ENCODE results near the gene CD320. TPM values are rescaled to one million over a fixed set of nuclear protein-coding genes. Genes with fewer than 3 reads are reported as not detected.
"Not testable (repeated sequence)": the region's sequence is repeated elsewhere in the genome, so short reads cannot be mapped to it uniquely, and the experiment has no call there.

CD320 gene
- total RNA-seq, 1 donor from 2014 or later = 32.9 TPM

- DNase-seq (ENCODE audit: missing footprints) (peak; percentile 49), ATAC-seq (no peak)
- intact Hi-C loops (cut with DNase I) = no loop called here
Observed at GRCh38 chr19:8316351-8317125, 8.4 kb upstream of the CD320 start.

- intact Hi-C loops (cut with DNase I); ATAC-seq: not testable (repeated sequence)
- DNase-seq (ENCODE audit: missing footprints) = peak; percentile 28
Observed at GRCh38 chr19:8314981-8315640, 7.0 kb upstream of the CD320 start.

- peak; percentile 61 for DNase-seq (ENCODE audit: missing footprints)
- intact Hi-C loops (cut with DNase I) = no loop called here
- no peak for ATAC-seq
Observed at GRCh38 chr19:8311461-8312260, 3.5 kb upstream of the CD320 start.

GRCh38 chr19:8310342-8311055 lies 2.3 kb upstream of the CD320 start:
- intact Hi-C loops (cut with DNase I) = no loop called here
- peak; percentile 35 for DNase-seq (ENCODE audit: missing footprints)

GRCh38 chr19:8308891-8309291 lies 733 bp upstream of the CD320 start:
- ATAC-seq (no peak), DNase-seq (ENCODE audit: missing footprints) (peak; percentile 5)
- intact Hi-C loops (cut with DNase I) = loop anchor here (5.0 kb wide), 1 partner anchor 42 kb away; no protein-coding TSS in a partner anchor

More at GRCh38 chr19:8310342-8311055, 2.3 kb upstream of the CD320 start:
- ATAC-seq = no peak

GRCh38 chr19:8307400-8307964 lies 676 bp downstream of the CD320 start:
- DNase-seq (ENCODE audit: missing footprints) = peak; percentile 42
- ATAC-seq = no peak
- intact Hi-C loops (cut with DNase I) = loop anchor here (5.0 kb wide), 1 partner anchor 40 kb away; no protein-coding TSS in a partner anchor

GRCh38 chr19:8306235-8307054 lies 1.7 kb downstream of the CD320 start:
- DNase-seq (ENCODE audit: missing footprints) = peak; percentile 39
- intact Hi-C loops (cut with DNase I) = loop anchor here (5.0 kb wide), 1 partner anchor 39 kb away; no protein-coding TSS in a partner anchor
- ATAC-seq = no peak

- intact Hi-C loops (cut with DNase I) = loop anchor here (5.0 kb wide), 1 partner anchor 38 kb away; no protein-coding TSS in a partner anchor
- DNase-seq (ENCODE audit: missing footprints) = no peak
- no peak for ATAC-seq
Observed at GRCh38 chr19:8305798-8306197, 2.4 kb downstream of the CD320 start.

GRCh38 chr19:8304841-8305621 lies 3.1 kb downstream of the CD320 start:
- DNase-seq (ENCODE audit: missing footprints) (peak; percentile 60), ATAC-seq (no peak)
- intact Hi-C loops (cut with DNase I) = loop anchor here (5.0 kb wide), 1 partner anchor 38 kb away; no protein-coding TSS in a partner anchor

- intact Hi-C loops (cut with DNase I) = no loop called here
- ATAC-seq = peak; percentile 6
- no peak for DNase-seq (ENCODE audit: missing footprints)
Observed at GRCh38 chr19:8302734-8303133, 5.4 kb downstream of the CD320 start.

GRCh38 chr19:8302357-8302691 lies 5.8 kb downstream of the CD320 start:
- ATAC-seq = peak; percentile 85
- intact Hi-C loops (cut with DNase I) = no loop called here
- DNase-seq (ENCODE audit: missing footprints) = peak; percentile 74

- intact Hi-C loops (cut with DNase I); DNase-seq (ENCODE audit: missing footprints): not testable (repeated sequence)
- peak; percentile 44 for ATAC-seq
Observed at GRCh38 chr19:8291337-8291736, 16.8 kb downstream of the CD320 start.

- intact Hi-C loops (cut with DNase I); ATAC-seq; DNase-seq (ENCODE audit: missing footprints): not testable (repeated sequence)
Observed at GRCh38 chr19:8276508-8276907, 31.6 kb downstream of the CD320 start.

- DNase-seq (ENCODE audit: missing footprints) (no peak), ATAC-seq (no peak)
- intact Hi-C loops (cut with DNase I) = loop anchor here (5.0 to 10.0 kb wide), 2 partner anchors 38 to 245 kb away; partner anchors contain the start of genes CD320 and ZNF414
Observed at GRCh38 chr19:8269724-8270123, 38.4 kb downstream of the CD320 start.

- intact Hi-C loops (cut with DNase I) = loop anchor here (5.0 to 10.0 kb wide), 2 partner anchors 41 to 249 kb away; partner anchors contain the start of genes CD320 and ZNF414
- no peak for ATAC-seq
- DNase-seq (ENCODE audit: missing footprints) = no peak
Observed at GRCh38 chr19:8265872-8266271, 42.3 kb downstream of the CD320 start.

GRCh38 chr19:8264248-8264647 lies 43.9 kb downstream of the CD320 start:
- ATAC-seq; DNase-seq (ENCODE audit: missing footprints): not testable (repeated sequence)
- intact Hi-C loops (cut with DNase I) = loop anchor here (10.0 kb wide), 1 partner anchor 251 kb away; the partner anchor contains the start of gene ZNF414

All from Right ventricle myocardium inferior (tissue), 1 donor.